Subcutaneous adipose tissue (tissue), 4 donors: ENCODE measurements around the gene JAM3. TPM values are rescaled to one million over a fixed set of nuclear protein-coding genes. Genes with fewer than 3 reads are reported as not detected.

Experiments
- total RNA-seq, 4 donors: library from RNA; depleted of rRNA; stranded (reverse); fragments of >200 nt; gene quantifications; one replicate each; pipeline ENCODE4 v1.1.0, GENCODE V29; 2016
- TF ChIP-seq, protein P1 (sequence below): fragments of 450-650 bp; IDR thresholded peaks from one replicate; pipeline ENCODE4 v1.5.1; 2016; ENCODE audit warnings: low read depth, mild to moderate bottlenecking, control low read depth, antibody characterized with exemption, moderate library complexity

Gene JAM3
- total RNA-seq, 4 donors from 2014 or later = 14.2 to 18.3 (median 16.5) TPM

DNA sequence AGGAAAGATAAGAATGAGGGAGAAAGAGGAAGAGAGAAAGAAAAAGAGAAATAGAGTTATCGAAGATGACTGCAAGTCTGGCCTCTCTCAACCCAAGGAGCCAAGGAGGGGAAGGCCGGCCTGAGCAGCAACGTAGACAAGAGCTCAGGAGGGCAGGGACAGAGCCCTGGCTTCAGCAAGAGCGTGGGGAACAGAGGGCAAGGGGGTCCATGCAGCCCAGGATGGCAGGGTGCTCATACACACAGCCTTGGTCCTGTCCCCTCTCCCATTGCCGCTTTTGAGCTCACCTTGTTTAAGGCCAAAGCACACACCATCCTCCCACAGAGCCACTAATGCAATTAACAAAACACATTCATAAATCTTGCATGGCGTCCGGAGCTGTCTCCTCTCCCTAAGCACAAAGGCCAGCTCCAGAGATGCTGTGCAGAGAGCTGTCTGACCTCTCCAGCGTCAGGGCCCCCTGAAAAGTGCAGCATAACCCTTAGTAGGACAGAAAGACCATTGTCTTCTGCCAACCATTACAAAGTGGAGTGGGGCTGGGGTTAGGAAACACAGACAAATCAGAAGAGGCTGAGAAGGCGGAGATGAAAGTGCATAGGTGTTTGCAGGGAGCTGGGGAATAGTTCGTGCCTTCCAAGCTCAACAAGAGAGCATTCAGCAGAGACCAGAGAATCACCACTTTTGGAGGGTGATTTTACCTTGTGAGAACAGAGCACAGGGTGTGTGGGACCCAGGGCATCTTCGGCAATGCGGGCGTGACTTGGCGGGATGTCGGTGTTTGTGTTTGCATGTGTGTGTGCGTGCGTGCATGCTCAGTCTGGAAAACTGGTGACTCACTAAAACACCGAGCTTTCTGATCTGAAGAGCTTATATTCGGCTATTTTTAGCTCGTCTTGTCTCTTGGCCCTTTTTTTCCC, 28.2 kb upstream of the JAM3 start:
- TF ChIP-seq, protein P1, sequence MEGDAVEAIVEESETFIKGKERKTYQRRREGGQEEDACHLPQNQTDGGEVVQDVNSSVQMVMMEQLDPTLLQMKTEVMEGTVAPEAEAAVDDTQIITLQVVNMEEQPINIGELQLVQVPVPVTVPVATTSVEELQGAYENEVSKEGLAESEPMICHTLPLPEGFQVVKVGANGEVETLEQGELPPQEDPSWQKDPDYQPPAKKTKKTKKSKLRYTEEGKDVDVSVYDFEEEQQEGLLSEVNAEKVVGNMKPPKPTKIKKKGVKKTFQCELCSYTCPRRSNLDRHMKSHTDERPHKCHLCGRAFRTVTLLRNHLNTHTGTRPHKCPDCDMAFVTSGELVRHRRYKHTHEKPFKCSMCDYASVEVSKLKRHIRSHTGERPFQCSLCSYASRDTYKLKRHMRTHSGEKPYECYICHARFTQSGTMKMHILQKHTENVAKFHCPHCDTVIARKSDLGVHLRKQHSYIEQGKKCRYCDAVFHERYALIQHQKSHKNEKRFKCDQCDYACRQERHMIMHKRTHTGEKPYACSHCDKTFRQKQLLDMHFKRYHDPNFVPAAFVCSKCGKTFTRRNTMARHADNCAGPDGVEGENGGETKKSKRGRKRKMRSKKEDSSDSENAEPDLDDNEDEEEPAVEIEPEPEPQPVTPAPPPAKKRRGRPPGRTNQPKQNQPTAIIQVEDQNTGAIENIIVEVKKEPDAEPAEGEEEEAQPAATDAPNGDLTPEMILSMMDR = no peak

- TF ChIP-seq, protein P1 = no peak
These were observed 27.5 kb upstream of the JAM3 start for GRCh38 chr11:134041349-134041748.

GRCh38 chr11:134041791-134042696, 26.8 kb upstream of the JAM3 start:
- TF ChIP-seq, protein P1 = no peak

- TF ChIP-seq, protein P1 = no peak
These were observed 25.0 kb upstream of the JAM3 start for GRCh38 chr11:134043821-134044420.

- TF ChIP-seq, protein P1 = no peak
These were observed 24.2 kb upstream of the JAM3 start for GRCh38 chr11:134044514-134045284.

DNA sequence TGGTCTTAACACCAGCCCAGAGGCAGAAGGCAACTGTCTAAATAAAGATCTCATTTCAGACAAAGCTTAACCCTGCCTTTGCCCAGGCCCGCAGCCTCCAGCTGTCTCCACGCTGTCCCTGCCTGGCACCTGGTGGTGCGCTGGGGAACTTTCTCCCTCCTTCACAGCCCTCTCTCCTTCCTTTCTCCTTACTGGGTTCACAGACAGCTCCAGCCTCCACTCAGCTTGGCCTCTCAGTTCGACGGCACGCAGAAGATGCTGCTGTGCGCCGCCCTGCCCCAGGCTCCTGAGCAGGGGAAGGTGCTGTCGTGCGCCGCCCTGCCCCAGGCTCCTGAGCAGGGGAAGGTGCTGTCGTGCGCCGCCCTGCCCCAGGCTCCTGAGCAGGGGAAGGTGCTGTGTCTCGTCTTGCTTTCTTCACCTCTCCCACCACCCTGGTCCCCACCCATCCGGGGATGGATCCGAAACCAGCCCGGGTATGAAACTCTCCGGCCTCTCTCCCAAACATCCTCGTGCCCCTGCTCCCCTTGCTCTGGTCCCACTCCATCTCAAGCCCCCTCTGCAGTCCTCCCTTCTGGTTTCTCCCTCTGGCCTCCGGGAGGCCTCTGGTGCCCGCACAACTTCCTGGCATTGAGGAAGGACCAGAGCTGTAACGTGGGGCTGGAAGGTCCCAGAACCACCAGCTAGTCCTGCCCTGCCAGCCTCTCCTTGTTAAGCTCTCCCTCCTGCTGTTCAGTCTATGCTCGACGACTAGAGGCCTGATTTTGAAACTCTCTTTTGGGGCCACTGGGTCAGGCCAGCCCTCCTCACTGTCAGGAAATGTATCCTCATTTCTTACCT, 22.9 kb upstream of the JAM3 start:
- TF ChIP-seq, protein P1 = no peak
